Hepatocyte (in vitro differentiated cells): ENCODE results near the gene PTPRD.

Source experiments
- EZH2 ChIP-seq: fragments of 200-600 bp; sonication (generic); IDR thresholded peaks from 2 replicates; pipeline ENCODE4 v1.6.1; 2016; ENCODE audit warnings: antibody characterized with exemption, mild to moderate bottlenecking, borderline replicate concordance
- EZH2phosphoT487 ChIP-seq: fragments of 200-600 bp; sonication (generic); IDR thresholded peaks from one replicate; pipeline ENCODE4 v1.6.1; 2018; ENCODE audit warnings: antibody characterized with exemption, mild to moderate bottlenecking, low read depth, moderate library complexity; ENCODE audit not compliant: unreplicated experiment, severe bottlenecking
- TF ChIP-seq, protein P1 (sequence below): fragments of 200-600 bp; sonication (generic); IDR thresholded peaks from 2 replicates; pipeline ENCODE4 v1.5.1; 2016; ENCODE audit warnings: antibody characterized with exemption, mild to moderate bottlenecking; ENCODE audit not compliant: poor library complexity

DNA sequence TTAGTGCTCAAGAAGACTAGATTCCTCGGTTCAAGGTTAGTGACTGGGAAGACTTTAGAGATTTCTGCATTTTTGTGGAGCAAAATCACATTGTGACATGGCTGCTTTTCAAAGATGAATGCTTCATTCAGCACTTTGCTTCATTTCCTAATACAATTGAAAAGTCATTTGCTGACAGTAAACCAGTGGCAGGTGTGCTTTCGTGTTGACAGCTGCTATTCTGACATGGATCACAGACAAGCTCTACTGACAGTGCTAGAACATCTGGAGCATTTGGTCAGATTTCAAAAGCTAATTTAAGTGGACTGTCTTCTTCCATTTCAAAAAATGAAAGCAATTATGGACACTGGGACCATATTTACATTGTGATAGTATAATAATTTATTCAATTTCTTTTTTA, 1060.1 kb downstream of the PTPRD start:
- TF ChIP-seq EZH2 (no peak), EZH2phosphoT487 (no peak)
- TF ChIP-seq, protein P1, sequence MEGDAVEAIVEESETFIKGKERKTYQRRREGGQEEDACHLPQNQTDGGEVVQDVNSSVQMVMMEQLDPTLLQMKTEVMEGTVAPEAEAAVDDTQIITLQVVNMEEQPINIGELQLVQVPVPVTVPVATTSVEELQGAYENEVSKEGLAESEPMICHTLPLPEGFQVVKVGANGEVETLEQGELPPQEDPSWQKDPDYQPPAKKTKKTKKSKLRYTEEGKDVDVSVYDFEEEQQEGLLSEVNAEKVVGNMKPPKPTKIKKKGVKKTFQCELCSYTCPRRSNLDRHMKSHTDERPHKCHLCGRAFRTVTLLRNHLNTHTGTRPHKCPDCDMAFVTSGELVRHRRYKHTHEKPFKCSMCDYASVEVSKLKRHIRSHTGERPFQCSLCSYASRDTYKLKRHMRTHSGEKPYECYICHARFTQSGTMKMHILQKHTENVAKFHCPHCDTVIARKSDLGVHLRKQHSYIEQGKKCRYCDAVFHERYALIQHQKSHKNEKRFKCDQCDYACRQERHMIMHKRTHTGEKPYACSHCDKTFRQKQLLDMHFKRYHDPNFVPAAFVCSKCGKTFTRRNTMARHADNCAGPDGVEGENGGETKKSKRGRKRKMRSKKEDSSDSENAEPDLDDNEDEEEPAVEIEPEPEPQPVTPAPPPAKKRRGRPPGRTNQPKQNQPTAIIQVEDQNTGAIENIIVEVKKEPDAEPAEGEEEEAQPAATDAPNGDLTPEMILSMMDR, result no peak
